Neural cell (in vitro differentiated cells): ENCODE measurements around the gene EHD1. TPM values are rescaled to one million over a fixed set of nuclear protein-coding genes. Genes with fewer than 3 reads are reported as not detected.

ENCODE experiments used
- H2AFZ ChIP-seq: fragments of 200-600, 300-800 bp; sonication (generic), shearing (Covaris generic); 2 replicates; pipeline ENCODE4 v1.6.0; 2014; ENCODE audit warnings: low read depth, mild to moderate bottlenecking, antibody characterized with exemption, low read length, moderate library complexity
- H3F3A ChIP-seq: fragments of 200-600 bp; shearing (Covaris generic); 2 replicates; pipeline ENCODE4 v1.6.1; 2016; ENCODE audit warnings: mild to moderate bottlenecking, moderate library complexity, mixed read lengths, antibody characterized with exemption, low read length; ENCODE audit not compliant: insufficient read depth, poor library complexity, severe bottlenecking
- H3K27ac ChIP-seq: fragments of 200-600, 300-800 bp; sonication (generic), shearing (Covaris generic); 2 replicates; pipeline ENCODE4 v1.5.1; 2014; ENCODE audit warnings: mild to moderate bottlenecking, low read length, moderate library complexity
- H3K27me3 ChIP-seq: fragments of 300-800, 200-600 bp; sonication (generic), shearing (Covaris generic); 2 replicates; pipeline ENCODE4 v1.6.0; 2014; ENCODE audit warnings: mild to moderate bottlenecking, low read depth, low read length, moderate library complexity; ENCODE audit not compliant: insufficient read depth
- H3K36me3 ChIP-seq: fragments of 300-800, 200-600 bp; sonication (generic), shearing (Covaris generic); 2 replicates; pipeline ENCODE4 v1.5.1; 2014; ENCODE audit warnings: mild to moderate bottlenecking, antibody characterized with exemption, low read length, moderate library complexity; ENCODE audit not compliant: insufficient read depth
- H3K4me2 ChIP-seq: fragments of 300-800, 200-600 bp; sonication (generic), shearing (Covaris generic); 2 replicates; pipeline ENCODE4 v1.6.0; 2014; ENCODE audit warnings: mild to moderate bottlenecking, low read length
- H3K4me3 ChIP-seq: fragments of 300-800, 200-600 bp; sonication (generic), shearing (Covaris generic); 2 replicates; pipeline ENCODE4 v1.5.1; 2014; ENCODE audit warnings: mild to moderate bottlenecking, low read length, moderate library complexity
- H3K79me2 ChIP-seq: fragments of 200-600 bp; shearing (Covaris generic); replicated peaks from 2 replicates; pipeline ENCODE4 v1.6.0; 2014; ENCODE audit warnings: mild to moderate bottlenecking, low read length, moderate library complexity; ENCODE audit not compliant: insufficient read depth
- H3K9ac ChIP-seq: fragments of 300-800, 200-600 bp; sonication (generic), shearing (Covaris generic); 2 replicates; pipeline ENCODE4 v1.6.1; 2016; ENCODE audit warnings: mild to moderate bottlenecking, low read length, mixed read lengths
- H3K9me2 ChIP-seq: fragments of 200-600 bp; shearing (Covaris generic); 2 replicates; pipeline ENCODE4 v1.6.1; 2016; ENCODE audit warnings: mild to moderate bottlenecking, low read length, mixed read lengths; ENCODE audit not compliant: insufficient read depth
- H3K9me3 ChIP-seq: fragments of 200-600, 300-800 bp; sonication (generic), shearing (Covaris generic); 2 replicates; pipeline ENCODE4 v1.6.1; 2016; ENCODE audit warnings: mild to moderate bottlenecking, mixed run types, low read length, moderate library complexity, mixed read lengths
- H4K20me1 ChIP-seq: fragments of 200-600 bp; shearing (Covaris generic); 2 replicates; pipeline ENCODE4 v1.6.1; 2016; ENCODE audit warnings: mild to moderate bottlenecking, mixed run types; ENCODE audit not compliant: insufficient read depth
- EP300 ChIP-seq: fragments of 450-650 bp; conservative IDR thresholded peaks from 2 replicates; pipeline ENCODE4 v1.6.1; 2014; ENCODE audit warnings: antibody characterized with exemption, mild to moderate bottlenecking, moderate library complexity; ENCODE audit not compliant: poor library complexity, severe bottlenecking
- EZH2 ChIP-seq: fragments of 200-600, 300-800 bp; shearing (Covaris generic), sonication (generic); IDR thresholded peaks from 2 replicates; pipeline ENCODE4 v1.6.1; 2014; ENCODE audit warnings: antibody characterized with exemption, low read length, borderline replicate concordance, mild to moderate bottlenecking; ENCODE audit not compliant: insufficient read depth, poor library complexity, severe bottlenecking
- MXI1 ChIP-seq: fragments of 450-650 bp; conservative IDR thresholded peaks from 2 replicates; pipeline ENCODE4 v1.6.1; 2014; ENCODE audit warnings: antibody characterized with exemption, mild to moderate bottlenecking; ENCODE audit not compliant: poor library complexity, severe bottlenecking
- POLR2AphosphoS5 ChIP-seq: IDR thresholded peaks from 2 replicates; pipeline ENCODE4 v1.6.1; 2012
- RAD21 ChIP-seq: fragments of 450-650 bp; conservative IDR thresholded peaks from 2 replicates; pipeline ENCODE4 v1.6.1; 2014; ENCODE audit warnings: antibody characterized with exemption, mild to moderate bottlenecking, moderate library complexity
- SMC3 ChIP-seq: fragments of 450-650 bp; conservative IDR thresholded peaks from 2 replicates; pipeline ENCODE4 v1.6.1; 2014; ENCODE audit warnings: antibody characterized with exemption, mild to moderate bottlenecking, moderate library complexity; ENCODE audit not compliant: poor library complexity
- TAF1 ChIP-seq: IDR thresholded peaks from 2 replicates; pipeline ENCODE4 v1.6.1; 2012; ENCODE audit warnings: low read depth
- polyA plus RNA-seq: library from polyadenylated mRNA; depleted of rRNA; stranded (reverse); fragments of >200 nt; gene quantifications from 2 replicates; pipeline ENCODE4 v1.2.3, GENCODE V29; 2014
- TF ChIP-seq, protein P1 (sequence below): IDR thresholded peaks from 2 replicates; pipeline ENCODE4 v1.6.1; 2012; ENCODE audit warnings: borderline replicate concordance
- TF ChIP-seq, protein P2 (sequence below): fragments of 450-650 bp; IDR thresholded peaks from 2 replicates; pipeline ENCODE4 v1.5.1; 2014; ENCODE audit warnings: antibody characterized with exemption, mild to moderate bottlenecking, moderate library complexity; ENCODE audit not compliant: poor library complexity, severe bottlenecking

Gene EHD1
- polyA plus RNA-seq, 1 donor from 2014 or later: 26.4 TPM

- Histone ChIP-seq H3K4me2 (no peak overlapping the region), H3K4me3 (no peak overlapping the region), H3K27ac (no peak overlapping the region), H3K9me2 (no peaks in the 10 kb centered on the region), H4K20me1 (no peaks in the 10 kb centered on the region), H3K27me3 (no peaks in the 10 kb centered on the region), H3K9me3 (no peaks in the 10 kb centered on the region), H3F3A (no peaks in the 10 kb centered on the region), H3K79me2 (peaks cover 7% of the 10 kb centered on the region), H3K9ac (no peak overlapping the region), H2AFZ (no peak overlapping the region), H3K36me3 (no peaks in the 10 kb centered on the region)
- TF ChIP-seq, protein P1, sequence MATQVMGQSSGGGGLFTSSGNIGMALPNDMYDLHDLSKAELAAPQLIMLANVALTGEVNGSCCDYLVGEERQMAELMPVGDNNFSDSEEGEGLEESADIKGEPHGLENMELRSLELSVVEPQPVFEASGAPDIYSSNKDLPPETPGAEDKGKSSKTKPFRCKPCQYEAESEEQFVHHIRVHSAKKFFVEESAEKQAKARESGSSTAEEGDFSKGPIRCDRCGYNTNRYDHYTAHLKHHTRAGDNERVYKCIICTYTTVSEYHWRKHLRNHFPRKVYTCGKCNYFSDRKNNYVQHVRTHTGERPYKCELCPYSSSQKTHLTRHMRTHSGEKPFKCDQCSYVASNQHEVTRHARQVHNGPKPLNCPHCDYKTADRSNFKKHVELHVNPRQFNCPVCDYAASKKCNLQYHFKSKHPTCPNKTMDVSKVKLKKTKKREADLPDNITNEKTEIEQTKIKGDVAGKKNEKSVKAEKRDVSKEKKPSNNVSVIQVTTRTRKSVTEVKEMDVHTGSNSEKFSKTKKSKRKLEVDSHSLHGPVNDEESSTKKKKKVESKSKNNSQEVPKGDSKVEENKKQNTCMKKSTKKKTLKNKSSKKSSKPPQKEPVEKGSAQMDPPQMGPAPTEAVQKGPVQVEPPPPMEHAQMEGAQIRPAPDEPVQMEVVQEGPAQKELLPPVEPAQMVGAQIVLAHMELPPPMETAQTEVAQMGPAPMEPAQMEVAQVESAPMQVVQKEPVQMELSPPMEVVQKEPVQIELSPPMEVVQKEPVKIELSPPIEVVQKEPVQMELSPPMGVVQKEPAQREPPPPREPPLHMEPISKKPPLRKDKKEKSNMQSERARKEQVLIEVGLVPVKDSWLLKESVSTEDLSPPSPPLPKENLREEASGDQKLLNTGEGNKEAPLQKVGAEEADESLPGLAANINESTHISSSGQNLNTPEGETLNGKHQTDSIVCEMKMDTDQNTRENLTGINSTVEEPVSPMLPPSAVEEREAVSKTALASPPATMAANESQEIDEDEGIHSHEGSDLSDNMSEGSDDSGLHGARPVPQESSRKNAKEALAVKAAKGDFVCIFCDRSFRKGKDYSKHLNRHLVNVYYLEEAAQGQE: no peak
- TF ChIP-seq RAD21 (no peak), EP300 (no peak)
Measured at GRCh38 chr11:64914123-64914522, 35.7 kb upstream of the EHD1 start.

DNA sequence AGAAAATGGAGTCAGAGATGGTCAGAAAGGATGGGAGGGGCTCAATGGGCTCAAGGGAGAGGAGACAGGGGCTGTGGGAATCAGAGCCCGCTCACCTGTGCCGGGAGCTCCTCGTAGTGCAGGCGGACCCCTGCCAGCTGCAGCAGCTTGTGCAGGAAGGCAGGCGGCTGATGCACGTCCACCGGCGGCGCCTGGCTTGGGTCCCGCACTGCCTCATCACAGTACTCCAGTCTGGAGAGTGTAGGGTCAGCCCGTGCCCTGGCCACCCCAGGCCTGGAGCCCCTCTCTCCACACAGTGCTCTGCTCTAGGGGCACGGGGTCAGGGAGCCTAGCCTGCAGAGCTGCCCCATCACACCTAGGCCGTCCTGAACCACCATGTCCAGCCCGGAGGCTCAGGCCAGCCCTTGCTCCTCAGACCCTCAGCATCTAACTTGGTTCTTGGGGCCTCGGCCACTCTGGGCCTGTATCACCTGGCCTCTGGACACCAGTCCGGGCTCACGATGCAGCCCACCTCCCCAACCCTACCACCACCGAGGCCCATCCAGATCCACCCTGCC, 34.8 kb upstream of the EHD1 start:
- no peak overlapping the region for H3K4me3 ChIP-seq
- no peaks in the 10 kb centered on the region for H3K9me2 ChIP-seq
- H3K36me3 ChIP-seq: no peaks in the 10 kb centered on the region
- no peak overlapping the region for H3K27ac ChIP-seq
- H3K79me2 ChIP-seq: peaks cover 7% of the 10 kb centered on the region
- TF ChIP-seq EZH2 (no peak), EP300 (no peak), POLR2AphosphoS5 (no peak), MXI1 (no peak), RAD21 (no peak), SMC3 (no peak), TAF1 (no peak)
- TF ChIP-seq, protein P2, sequence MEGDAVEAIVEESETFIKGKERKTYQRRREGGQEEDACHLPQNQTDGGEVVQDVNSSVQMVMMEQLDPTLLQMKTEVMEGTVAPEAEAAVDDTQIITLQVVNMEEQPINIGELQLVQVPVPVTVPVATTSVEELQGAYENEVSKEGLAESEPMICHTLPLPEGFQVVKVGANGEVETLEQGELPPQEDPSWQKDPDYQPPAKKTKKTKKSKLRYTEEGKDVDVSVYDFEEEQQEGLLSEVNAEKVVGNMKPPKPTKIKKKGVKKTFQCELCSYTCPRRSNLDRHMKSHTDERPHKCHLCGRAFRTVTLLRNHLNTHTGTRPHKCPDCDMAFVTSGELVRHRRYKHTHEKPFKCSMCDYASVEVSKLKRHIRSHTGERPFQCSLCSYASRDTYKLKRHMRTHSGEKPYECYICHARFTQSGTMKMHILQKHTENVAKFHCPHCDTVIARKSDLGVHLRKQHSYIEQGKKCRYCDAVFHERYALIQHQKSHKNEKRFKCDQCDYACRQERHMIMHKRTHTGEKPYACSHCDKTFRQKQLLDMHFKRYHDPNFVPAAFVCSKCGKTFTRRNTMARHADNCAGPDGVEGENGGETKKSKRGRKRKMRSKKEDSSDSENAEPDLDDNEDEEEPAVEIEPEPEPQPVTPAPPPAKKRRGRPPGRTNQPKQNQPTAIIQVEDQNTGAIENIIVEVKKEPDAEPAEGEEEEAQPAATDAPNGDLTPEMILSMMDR: no peak
- TF ChIP-seq, protein P1: no peak
- H3K4me2 ChIP-seq: no peak overlapping the region
- no peaks in the 10 kb centered on the region for H4K20me1 ChIP-seq
- no peak overlapping the region for H2AFZ ChIP-seq
- no peak overlapping the region for H3K9ac ChIP-seq
- H3K9me3 ChIP-seq: no peaks in the 10 kb centered on the region
- no peaks in the 10 kb centered on the region for H3K27me3 ChIP-seq
- H3F3A ChIP-seq: no peaks in the 10 kb centered on the region
